Measurements from ENCODE around the gene MCC.
"Not testable (repeated sequence)": the region's sequence is repeated elsewhere in the genome, so short reads cannot be mapped to it uniquely, and the experiment has no call there.

Gene MCC

DNA sequence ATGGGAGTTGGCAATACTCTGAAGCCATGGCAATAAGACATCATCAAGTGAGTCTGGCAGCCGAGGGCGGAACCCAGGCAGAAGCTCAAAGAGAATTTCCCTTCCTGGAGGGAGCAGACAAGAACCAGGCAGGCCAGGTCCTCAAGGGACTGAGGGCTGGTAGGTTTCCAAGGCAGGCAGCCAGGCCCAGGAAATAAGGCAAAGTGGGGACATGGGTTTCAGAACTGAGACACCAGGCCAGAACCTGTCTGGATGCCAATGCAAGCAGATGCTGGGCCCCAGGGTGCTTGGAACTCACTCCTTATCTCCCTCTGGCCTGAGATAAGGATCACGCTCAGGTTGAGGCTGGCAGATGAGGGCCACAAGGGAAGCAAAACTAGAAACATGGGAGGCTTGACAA lies 62.3 kb downstream of the MCC start:
- DNase-seq (ENCODE audit: low read depth), result no peak

DNA sequence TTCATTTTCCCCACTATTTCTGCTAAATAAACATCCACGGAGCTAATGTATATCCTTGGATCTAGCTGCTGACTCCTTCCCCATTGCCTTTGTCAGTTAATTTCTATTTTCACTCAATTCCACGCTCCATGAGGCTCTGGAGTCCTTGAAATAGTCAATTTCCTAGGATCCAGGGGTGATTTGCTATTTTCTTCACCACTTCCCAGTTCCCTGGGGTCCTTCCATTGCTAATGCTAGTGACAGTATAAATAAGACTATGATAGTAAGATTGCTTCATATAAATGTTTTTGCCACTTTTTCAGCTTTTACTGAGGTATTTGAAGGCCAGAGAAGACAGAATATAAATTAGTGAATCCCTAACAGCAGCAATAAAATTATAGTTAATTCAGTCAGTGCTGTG lies 66.6 kb downstream of the MCC start:
- no peak for DNase-seq (ENCODE audit: low read depth)

DNA sequence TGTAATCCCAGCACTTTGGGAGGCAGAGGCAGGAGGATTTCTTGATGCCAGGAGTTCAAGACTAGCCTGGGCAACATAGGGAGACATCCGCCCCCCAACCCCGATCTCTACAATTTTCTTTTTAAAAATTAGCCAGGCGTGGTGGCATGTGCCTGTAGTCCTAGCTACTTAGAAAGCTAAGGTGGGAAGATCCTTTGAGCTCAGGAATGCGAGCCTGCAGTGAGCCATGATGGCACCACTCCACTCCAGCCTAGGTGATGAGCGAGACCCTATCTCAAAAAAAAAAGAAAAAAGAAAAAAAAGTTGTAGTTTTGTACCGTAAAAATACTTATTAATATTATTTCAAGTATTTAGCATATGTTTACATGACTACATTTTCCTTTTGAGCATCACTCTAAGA lies 82.7 kb downstream of the MCC start:
- no peak for DNase-seq (ENCODE audit: low read depth)

DNA sequence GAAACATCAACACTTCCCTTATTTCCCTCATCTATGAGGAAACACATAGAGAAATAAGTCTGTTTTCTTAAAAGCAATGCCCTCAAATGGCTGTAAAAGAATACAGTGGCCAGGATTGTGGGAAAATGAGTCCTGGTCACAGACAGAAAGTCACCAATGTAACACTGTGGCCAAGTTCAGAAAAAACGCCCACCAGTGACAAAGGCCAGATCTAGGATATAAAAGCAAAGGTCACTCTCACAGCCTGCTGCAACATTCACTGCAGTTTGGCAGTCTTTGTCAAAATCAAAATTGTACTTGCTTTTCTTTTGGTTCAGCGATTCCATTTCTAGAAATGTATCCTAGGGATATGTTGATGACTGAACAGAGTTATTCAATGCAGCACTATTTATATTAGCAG lies 84.0 kb downstream of the MCC start:
- no peak for DNase-seq (ENCODE audit: low read depth)

DNA sequence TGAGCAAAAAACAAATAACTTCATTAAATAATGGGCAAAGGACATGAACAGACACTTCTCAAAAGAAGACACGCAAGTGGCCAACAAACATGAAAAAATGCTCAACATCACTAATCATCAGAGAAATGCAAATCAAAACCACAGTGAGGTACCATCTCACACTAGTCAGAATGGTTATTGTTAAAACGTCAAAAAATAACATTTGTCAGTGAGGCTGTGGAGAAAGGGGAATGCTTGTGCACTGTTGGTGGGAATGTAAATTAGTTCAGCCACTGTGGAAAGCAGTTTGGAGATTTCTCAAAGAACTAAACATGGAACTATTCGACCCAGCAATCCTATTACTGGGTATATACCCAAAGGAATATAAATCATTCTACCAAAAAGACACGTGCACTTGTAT lies 90.3 kb downstream of the MCC start:
- not testable (repeated sequence) for DNase-seq (ENCODE audit: low read depth)

DNA sequence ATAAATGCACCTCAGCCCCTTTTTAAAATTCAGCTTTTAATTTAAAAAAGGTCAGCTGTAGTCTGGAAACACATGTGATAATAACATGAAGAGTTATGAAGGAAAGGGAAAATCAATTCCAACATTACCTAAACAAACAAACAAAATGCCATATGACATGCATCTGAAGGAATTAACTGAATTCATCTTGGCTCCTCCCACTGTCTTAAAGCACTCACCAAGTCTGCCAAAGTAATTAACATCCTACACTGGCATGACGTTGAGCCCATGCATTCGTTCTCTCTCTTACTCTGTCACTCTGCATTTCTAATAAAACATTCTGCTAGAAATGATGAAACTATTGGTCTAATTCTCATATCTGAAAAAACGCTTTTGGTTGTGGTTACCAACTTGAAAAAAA lies 91.2 kb downstream of the MCC start:
- no peak for DNase-seq (ENCODE audit: low read depth)

DNA sequence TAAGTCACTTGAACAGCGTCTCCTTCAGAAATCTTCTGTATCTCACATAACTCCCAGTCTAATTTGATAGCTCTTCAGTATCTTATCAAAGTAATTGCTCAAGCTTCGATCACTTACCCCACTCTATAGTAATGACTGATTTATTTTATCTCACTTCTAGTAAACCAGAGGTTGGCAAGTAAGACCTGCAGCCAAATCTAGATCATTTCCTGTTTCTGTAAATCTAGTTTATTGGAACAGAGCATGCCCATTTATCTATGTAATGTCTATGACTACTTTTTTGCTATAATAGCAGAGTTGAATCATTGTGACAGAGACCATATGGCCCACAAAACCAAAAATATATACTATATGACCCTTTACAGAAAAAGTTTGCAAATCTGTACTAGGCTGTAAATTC lies 93.6 kb downstream of the MCC start:
- no peak for DNase-seq (ENCODE audit: low read depth)

DNA sequence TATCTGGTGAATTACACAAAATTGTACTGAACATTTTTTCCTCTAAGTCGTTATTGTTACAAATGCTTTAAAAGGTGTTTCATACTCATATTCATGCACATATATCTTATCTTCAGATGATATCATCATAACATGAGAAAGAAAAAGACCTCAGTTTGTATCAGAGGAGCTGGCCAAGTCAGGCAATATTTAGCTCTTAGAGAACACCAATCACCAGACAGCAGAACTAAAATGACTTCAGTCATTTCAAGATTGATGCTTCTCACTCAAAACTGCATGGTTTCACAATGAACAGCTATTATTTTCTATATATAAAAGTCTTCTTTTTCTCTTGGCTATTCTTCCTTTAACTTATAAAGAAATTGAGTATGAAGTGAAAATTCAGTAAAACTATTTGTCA lies 98.0 kb downstream of the MCC start:
- DNase-seq (ENCODE audit: low read depth), result no peak

DNA sequence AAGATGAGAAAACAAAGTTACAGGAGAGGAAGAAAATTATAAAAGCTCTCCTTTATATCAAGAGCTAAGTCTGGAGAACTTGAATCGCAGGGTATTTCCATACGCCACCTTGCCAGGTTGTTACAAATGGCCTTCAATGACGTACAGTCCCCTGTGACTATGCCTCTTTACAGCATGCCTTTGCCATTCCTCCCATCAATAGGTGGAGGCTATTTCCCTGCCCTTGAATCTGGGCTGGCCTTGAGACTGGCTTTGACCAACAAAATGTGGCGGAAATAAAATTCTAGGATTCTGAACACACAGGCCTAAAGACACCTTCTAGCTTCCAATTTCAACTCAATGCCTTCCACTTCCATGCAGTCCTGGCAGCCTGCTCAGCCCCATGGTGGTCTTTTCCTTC lies 99.1 kb downstream of the MCC start:
- DNase-seq (ENCODE audit: low read depth), result no peak

DNA sequence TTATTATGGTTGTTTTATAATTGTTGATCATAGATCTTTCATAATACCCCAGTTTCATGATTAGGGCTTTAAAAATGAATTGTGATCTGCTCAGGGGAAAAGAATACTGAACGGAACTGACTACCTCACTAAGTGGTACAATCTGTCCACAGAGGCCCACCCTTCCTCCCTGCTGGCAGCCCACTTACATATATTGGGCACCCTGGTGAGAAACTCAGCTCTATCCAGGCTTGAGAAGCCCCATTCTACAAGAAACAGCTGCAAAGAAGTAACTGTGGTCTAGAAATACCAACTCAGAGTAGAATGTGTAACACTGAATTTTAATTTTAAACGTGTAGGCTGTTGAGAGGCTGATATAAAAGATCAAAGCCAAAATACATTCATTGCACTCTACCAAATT lies 100.4 kb downstream of the MCC start:
- no peak for DNase-seq (ENCODE audit: low read depth)

DNA sequence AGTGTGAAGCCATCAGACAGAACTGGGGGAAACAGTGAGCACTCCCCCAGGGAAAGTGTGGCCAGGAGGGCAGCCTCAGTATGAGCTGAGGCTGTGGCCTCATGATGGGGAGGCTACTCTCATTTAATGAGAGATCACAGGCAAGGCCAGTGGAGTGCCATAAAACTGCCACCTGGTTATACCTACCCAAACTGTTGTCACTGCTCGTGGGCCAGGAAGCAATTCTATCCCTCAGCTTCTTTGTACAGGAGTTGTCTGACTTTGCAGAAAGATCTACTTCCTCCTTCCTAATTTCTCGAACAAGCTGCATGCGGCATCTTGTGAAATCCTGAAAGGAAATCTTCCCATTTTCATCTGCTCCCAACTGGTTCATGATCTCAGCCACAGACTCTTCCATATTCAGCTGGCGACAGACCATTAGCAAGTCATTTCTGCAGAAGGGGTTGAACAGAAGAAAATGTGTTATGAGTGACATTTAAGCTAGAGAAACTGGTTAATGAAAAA lies 103.4 kb downstream of the MCC start:
- DNase-seq (ENCODE audit: low read depth), result no peak

DNA sequence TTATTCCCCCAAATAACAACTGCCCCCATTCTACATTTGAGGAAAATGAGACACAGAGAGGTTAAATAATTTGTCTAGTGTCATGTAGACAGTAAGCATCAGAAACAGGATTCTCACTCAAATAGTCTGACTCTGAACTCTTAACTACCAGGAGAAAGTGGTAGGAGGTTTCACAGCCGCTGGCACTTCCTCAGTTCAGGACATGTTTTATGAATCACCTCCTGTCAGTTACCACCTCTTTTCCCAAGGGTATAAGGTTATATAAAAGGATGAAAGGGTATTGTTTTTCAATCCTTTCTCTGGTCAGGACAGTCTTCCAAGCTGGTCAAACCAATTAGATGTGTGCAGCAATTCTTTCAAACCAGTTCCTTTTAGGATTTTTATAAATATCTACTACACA lies 105.5 kb downstream of the MCC start:
- no peak for DNase-seq (ENCODE audit: low read depth)

DNA sequence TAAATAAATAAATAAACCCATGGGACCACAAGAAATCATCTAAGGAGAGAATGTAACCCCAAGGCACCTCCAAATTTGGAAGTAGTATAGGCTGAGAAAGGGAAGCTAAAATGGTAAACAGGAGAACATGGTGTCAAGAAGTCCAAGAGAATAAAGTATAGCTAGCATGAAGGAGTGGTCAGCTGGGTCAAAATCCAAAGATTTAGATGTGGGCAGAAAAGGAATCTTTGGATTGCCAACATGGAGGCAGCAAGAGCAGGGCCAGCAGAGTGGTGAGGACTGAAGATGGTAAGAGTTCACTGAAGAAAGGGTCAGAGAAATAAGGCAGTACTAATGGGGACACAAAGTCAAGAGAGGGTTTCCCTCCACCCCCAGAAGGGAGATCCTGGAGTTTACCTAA lies 106.5 kb downstream of the MCC start:
- DNase-seq (ENCODE audit: low read depth), result no peak

DNA sequence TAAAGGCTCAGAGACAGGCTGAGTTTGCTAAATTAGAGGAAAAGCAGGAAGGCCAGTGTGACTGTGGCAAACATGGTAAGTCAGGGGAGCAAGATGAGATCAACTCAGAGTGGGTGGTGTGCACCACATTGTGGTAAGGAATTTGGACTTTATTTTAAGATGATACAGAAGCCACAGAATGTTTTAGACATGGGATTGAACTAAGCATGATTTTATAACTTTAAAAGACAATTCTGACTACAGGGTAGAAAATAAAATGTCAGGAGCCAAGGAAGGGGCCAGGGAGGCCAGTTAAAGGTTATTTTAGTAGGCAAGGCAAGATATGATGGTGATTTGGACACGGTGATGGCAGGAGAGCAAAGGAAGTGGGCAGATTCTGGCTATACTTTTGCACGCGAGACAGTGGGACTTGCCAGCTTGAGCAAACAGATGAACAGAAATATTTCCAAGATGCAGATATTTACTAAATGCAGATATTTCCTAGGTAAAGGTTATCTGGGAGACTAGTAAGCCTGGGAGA lies 107.4 kb downstream of the MCC start:
- DNase-seq (ENCODE audit: low read depth), result no peak

DNA sequence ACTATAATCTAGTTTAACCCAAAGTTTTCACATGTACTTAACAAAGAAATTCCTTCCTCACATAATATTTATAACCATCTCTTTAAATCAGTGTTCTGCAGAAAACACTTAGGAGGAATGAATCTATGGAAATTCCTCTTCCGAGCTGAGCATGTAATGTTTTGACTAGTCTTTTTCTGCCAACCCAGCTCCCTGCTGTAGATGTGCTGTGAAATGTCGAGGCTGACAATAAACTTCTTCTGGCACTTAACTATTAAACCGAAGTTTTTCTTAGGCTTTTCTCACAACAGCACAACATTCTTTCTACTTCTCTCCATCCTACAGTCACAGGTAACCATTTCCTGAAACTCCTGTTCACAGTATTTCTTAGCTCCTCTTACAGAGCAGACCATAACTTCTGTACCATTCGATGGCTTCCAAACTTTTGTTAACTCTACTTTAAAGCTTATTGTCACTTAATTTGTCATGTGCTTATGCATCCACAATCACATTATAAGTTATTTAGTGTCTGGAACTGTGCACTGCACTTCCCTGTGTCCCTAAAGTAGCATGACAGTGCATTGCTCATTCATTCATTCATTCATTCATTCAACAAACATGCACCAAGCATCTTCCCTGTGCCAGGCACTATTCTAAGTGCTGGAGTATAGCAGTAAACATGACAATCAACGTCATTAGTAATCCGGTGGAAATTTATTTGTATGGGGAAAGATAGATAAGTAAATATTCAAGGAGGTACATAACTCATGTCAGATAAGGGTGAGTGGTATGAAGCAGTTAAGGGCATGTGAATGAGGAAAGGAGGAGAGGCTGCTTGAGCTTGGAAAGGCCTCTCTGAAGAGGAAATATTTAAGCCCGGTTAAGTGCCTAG lies 108.1 kb downstream of the MCC start:
- DNase-seq (ENCODE audit: low read depth), result no peak

DNA sequence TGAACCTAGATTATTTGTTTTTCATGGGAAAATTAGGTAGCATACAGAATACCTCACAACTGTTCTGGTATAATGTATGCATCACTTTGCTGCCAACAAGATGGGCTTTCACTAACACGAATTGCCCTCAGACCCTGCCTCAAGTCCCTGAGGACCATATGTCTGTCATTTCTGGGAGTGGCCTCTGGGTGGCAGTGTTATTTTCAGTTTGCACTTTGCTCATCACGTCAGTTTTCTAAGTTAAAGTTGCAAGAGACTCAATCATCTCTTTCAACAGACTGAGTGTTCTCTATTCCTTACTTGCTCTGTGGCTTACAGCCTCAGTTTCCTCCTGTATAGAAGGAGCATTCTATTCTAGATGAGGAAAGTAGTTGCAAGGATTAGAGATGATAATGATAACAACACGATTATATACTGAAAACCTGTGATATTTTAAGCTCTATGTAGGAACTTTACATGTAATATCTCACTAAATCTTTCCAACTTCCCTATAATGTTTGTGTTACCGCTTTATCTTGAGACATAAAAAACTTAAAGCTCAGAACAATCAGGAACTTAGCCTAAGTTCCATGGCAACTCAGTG lies 109.2 kb downstream of the MCC start:
- peak; percentile 30 for DNase-seq (ENCODE audit: low read depth)

DNA sequence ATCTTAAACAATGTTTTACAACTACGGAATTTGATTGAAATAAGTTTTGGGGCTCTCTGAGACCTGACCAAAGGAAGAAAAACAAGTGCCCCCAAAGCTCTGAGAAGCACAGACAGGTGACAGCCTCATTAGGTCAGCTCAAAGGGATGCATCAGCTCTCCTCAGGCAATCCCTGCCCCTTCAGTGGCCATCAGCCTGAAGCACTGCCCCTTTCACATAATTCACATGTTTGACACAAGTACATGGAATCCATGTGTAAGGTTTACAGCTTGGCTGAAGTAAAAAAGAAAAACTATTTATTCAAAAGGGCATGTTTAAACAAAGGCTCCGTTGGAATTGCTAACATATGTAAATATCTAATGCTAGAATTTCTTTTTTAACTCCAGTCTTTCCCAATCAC lies 109.7 kb downstream of the MCC start:
- no peak for DNase-seq (ENCODE audit: low read depth)

DNA sequence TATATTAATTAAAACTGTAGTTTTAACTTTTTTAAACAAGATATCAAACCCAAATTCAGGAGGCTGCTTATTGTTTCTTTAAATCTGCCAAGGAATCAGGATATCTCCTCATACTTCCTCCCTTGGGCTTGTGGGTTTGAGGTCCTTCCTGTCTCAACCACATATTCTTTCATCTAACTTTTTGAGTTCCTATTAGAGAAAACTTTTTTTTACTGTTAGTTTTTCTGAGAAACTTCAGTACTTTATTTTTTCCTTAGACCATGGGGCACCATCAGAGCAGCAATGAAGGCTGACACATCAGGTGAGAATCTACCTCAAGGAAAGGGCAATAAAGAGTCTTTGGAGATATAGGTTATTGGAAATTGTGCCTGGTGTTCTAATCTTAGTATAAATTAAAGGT lies 110.2 kb downstream of the MCC start:
- DNase-seq (ENCODE audit: low read depth), result no peak

DNA sequence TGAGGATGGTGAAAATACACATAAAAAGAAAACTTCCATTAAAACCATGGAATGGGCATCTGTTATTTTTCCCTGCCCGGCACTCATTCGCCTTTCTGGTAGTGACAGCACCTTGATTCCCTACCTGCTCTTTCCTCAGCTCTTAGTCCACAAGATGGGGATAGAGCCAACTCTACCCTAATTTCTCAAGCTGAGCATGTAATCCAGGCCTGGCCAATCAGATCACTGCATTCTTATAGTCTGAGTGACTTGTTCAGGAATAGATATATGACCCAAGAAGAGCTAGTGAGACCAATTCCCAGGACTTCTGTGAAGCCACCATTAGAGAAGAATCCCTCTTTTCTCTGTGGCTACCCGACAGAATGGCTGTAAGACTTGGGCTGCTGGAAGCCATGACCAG lies 111.6 kb downstream of the MCC start:
- no peak for DNase-seq (ENCODE audit: low read depth)

DNA sequence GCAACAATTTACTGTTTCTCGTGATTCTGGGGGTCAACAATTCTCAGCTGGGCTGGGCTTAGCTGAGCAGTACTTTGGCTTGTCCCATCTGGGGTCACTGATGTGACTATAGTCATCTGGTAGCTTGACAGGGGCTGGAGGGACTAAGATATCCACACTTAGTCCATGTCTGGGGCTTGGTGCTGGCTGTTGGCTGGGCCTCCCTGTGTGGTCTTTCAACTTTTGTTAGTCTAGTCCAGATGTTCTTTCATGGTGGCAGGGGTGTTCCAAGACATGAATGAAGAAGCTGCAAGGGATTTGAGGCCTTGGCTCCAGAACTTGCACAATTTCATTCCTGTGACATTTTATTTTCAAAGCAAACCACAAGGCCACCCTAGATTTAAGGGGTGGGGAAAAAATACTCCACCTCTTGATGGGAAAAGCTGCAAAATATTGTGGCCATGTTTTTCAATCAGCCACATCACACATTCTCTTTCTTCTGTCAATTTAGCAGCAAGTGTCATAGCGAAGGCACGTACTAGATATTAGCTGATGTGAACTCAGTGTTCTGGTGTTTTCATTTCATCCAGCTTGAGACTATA lies 112.7 kb downstream of the MCC start:
- no peak for DNase-seq (ENCODE audit: low read depth)

DNA sequence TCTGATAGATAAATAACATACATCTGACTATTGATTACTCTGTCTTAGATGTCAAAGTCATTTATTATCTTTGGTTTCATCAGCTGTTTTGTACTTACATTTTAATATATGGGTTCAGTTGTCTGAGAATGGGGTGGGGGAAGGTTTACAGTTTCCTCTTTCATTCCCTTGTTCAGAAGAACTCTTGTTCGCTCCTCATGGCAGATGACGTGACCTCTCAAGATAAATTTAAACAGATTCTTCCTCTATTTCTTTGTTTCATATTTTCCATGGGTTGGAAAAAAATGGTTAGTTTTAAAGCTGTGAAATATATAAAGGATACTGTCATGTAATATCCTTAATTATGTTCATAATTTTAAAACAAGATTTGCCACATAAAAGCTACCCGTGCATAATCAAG lies 114.8 kb downstream of the MCC start:
- no peak for DNase-seq (ENCODE audit: low read depth)

DNA sequence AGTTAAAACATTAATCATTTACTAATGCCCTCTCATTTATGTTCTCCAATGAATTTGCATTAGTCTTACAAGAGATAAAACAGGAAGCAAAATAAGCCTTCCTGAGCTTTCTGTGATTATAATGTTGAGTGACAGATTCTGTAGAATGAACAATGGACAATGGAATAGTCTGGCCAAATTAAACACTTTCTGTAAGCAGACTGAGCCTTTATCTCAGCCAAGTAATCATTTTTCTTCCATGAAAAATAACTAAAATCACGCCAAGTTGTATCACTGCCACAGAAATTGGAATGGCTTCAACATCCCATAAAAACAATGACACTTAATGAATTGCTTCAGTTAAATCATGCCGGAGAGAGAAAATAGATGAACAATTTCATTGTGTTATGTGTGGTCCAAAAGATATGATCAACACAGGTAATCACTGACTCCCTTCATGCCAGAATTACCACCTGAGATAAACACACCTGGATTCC lies 116.5 kb downstream of the MCC start:
- no peak for DNase-seq (ENCODE audit: low read depth)

DNA sequence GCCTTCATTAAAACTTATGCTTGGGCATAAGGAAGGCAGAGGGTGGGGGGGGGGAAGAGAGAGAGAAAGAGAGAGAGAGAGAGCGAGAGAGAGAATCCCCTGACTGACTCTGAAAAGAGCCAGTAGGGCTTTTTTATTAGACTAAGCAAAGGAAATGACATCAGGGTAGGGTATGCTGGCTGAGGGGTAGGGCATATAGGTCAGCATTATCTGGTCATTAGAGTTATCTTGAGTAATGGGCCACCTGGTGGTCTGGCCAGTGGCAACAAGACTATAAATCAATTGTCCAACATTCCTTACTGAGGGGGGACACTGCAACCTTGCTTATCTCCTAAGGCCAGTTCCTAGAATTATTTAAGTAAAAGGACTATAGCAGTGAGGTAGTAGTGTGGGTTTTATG lies 120.7 kb downstream of the MCC start:
- DNase-seq (ENCODE audit: low read depth), result no peak

All from activated T-helper 9 cell treated with anti-CD3 and anti-CD28 coated beads, Interleukin-2, amount 50 U/mL, for 16 hours (primary cell).